ENCODE measurements around the gene KTN1. TPM values are rescaled to one million over a fixed set of nuclear protein-coding genes. Genes with fewer than 3 reads are reported as not detected.

KTN1 gene
- total RNA-seq, 6 experiments from 2014 or later, result 135 to 175 (median 148) TPM

- H3K36me3 Mint-ChIP-seq (ENCODE audit: low read depth), result peaks cover 30% of the 10 kb centered on the region
- H3K9me3 Mint-ChIP-seq, result no peaks in the 10 kb centered on the region
- H3K4me1 Mint-ChIP-seq (ENCODE audit: low read depth), result no peaks in the 10 kb centered on the region
- peak overlapping the region; percentile 54; the same call in 1 of the 2 replicates for H3K27ac Mint-ChIP-seq
- no peaks in the 10 kb centered on the region; the same call in 1 of the 2 replicates for H3K27me3 Mint-ChIP-seq (ENCODE audit: insufficient read depth)
- H3K4me3 Mint-ChIP-seq, result no peak overlapping the region
- DNase-seq, result no peak
- TF ChIP-seq CTCF (IDR thresholded peaks at IDR 0.05), result no peak
Observed at GRCh38 chr14:55638665-55639064, 58.7 kb downstream of the KTN1 start.

GRCh38 chr14:55641290-55641689 is 61.3 kb downstream of the KTN1 start:
- Mint-ChIP-seq H3K4me3 (no peak overlapping the region), H3K9me3 (no peaks in the 10 kb centered on the region), H3K4me1 (ENCODE audit: low read depth) (no peaks in the 10 kb centered on the region), H3K36me3 (ENCODE audit: low read depth) (peaks cover 23% of the 10 kb centered on the region; the same call in 1 of the 2 replicates), H3K27me3 (ENCODE audit: insufficient read depth) (no peaks in the 10 kb centered on the region), H3K27ac (no peak overlapping the region)
- DNase-seq, result no peak
- no peak for TF ChIP-seq CTCF (IDR thresholded peaks at IDR 0.05)

GRCh38 chr14:55641954-55642353 is 61.9 kb downstream of the KTN1 start:
- no peak overlapping the region for H3K27ac Mint-ChIP-seq
- no peak overlapping the region for H3K4me3 Mint-ChIP-seq
- H3K9me3 Mint-ChIP-seq, result no peaks in the 10 kb centered on the region
- DNase-seq, result no peak
- no peak for TF ChIP-seq CTCF (IDR thresholded peaks at IDR 0.05)
- no peaks in the 10 kb centered on the region for H3K4me1 Mint-ChIP-seq (ENCODE audit: low read depth)
- H3K27me3 Mint-ChIP-seq (ENCODE audit: insufficient read depth), result no peaks in the 10 kb centered on the region
- H3K36me3 Mint-ChIP-seq (ENCODE audit: low read depth), result peaks cover 17% of the 10 kb centered on the region; the same call in 1 of the 2 replicates

GRCh38 chr14:55645145-55645544 is 65.1 kb downstream of the KTN1 start:
- H3K4me3 Mint-ChIP-seq, result no peak overlapping the region
- TF ChIP-seq CTCF (IDR thresholded peaks at IDR 0.05), result no peak
- no peaks in the 10 kb centered on the region for H3K9me3 Mint-ChIP-seq
- H3K4me1 Mint-ChIP-seq (ENCODE audit: low read depth), result no peaks in the 10 kb centered on the region
- DNase-seq, result no peak
- no peaks in the 10 kb centered on the region for H3K27me3 Mint-ChIP-seq (ENCODE audit: insufficient read depth)
- peaks cover 19% of the 10 kb centered on the region for H3K36me3 Mint-ChIP-seq (ENCODE audit: low read depth)
- no peak overlapping the region for H3K27ac Mint-ChIP-seq

- peaks cover 13% of the 10 kb centered on the region for H3K36me3 Mint-ChIP-seq (ENCODE audit: low read depth)
Observed at GRCh38 chr14:55645845-55646832, 66.1 kb downstream of the KTN1 start.

More at GRCh38 chr14:55645845-55646832, 66.1 kb downstream of the KTN1 start:
- DNase-seq, result no peak
- Mint-ChIP-seq H3K27ac (no peak overlapping the region), H3K4me3 (no peak overlapping the region), H3K9me3 (no peaks in the 10 kb centered on the region), H3K27me3 (ENCODE audit: insufficient read depth) (no peaks in the 10 kb centered on the region), H3K4me1 (ENCODE audit: low read depth) (no peaks in the 10 kb centered on the region)
- TF ChIP-seq CTCF (IDR thresholded peaks at IDR 0.05), result no peak
